NCI-H2171 (cell line): ENCODE data around the gene PDE11A.

Experiments
- DNase-seq: peaks from one replicate; lab custom pipeline; 2025; lab: John Stamatoyannopoulos, UW

The PDE11A gene

DNA sequence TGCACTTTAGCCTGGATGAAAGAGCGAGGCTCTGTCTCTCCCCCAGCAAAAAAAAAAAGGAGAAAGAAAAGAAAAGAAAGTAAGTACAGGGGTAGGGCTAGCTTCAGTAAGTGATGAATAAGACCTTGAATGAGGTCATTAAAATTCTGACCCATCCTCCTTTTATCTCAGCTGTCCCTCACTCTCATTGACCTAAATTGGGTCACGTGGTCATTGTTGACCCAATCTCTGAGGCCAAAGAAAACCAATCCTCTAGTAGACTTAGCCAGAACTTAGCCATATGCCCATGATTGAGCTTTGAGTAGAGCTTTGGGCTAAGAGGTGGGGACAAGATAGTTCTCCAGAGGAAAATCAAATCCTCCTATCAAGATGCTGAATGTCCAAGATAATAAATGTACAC, 149.3 kb downstream of the PDE11A start:
- DNase-seq, result no peak

DNA sequence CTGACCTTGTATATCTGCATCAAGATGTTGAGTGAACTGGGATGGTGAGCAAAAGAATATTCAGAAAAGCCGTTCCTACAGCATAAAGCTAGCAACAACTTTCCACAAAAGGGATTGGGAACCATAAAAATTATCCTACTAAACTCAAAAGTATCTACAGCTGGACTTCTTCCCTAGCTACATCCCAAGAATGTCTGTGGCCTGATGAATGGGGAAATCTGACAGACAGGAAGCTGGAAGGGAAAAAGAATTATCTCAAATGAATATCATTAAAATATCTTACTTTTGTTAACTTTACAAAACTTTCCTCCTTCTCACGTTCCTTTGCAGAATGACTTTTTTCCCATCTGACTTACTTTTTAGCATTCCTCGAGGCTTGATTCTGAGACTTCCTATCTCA, 150.9 kb downstream of the PDE11A start:
- DNase-seq, result no peak

DNA sequence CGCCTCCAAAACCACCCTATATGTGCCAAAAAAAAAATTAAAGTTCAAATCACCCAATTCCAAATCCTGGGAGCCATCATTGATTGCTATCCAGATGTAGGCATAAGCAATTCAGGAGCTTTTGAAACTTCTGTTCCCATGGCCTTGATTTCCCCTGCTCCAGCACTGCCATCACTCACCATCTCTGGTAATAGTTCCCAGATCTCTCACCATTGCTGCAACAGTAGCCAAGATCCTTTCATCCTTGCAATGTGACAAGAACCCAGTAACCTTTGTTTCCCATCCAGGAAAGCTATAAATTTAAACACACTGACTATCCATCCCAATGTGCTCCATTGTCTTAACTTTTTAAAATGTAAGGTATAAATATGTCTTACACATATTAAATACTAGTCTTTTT, 155.4 kb downstream of the PDE11A start:
- no peak for DNase-seq

DNA sequence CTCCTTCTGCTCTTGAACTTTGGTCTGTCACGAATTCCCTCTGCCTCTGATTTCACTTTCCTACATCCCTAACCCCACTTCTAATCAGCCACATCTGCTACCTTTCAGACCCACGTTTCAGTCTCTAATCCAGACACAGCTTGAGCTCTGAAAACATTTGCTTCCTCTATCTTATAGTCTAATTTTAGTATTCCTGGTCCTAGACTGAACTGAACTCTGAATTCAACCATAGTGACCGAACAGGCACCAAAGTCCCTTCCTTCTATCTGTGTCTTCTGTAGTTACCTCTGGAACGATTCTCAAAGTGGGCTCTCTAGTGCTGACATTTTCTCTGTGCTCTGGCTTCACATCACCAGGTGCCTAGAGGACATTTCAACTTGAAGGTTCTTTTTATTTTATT, 156.2 kb downstream of the PDE11A start:
- DNase-seq, result no peak

DNA sequence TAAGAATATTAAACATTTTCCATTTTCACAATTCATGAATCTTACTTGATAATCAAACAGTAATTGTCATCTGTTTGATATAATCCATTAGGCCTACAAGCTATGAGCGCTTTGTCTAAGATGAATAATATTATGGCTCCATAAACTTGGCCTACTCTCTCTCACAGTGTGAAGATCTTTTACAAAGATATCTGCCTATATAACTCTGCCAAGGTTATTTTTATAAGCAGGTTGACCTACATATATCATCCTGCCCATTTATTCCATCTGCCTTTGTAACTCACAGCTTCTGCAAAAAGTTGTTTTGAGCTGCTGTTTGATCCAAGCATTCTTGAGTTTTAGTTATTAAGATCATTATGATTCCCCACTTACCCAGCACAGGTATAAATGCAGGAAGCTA, 158.3 kb downstream of the PDE11A start:
- DNase-seq, result no peak

DNA sequence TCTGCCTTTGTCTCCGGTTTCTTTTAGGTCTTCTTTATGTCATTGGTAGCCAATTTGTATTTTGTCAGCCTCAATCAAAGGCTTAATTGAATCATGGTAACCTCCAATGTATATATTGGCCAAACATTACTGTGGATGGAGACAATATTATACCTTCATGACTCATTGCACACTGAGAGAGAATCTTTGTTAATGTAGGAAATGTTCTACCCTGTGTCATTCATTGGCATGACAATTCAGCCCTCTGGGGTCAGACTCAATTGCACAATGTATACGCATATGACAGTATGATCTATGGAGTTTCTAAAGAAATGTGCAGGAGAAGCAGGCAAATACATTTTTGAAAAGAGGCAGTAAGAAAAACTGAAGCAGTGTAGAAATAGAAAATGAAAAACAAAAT, 162.6 kb downstream of the PDE11A start:
- no peak for DNase-seq

DNA sequence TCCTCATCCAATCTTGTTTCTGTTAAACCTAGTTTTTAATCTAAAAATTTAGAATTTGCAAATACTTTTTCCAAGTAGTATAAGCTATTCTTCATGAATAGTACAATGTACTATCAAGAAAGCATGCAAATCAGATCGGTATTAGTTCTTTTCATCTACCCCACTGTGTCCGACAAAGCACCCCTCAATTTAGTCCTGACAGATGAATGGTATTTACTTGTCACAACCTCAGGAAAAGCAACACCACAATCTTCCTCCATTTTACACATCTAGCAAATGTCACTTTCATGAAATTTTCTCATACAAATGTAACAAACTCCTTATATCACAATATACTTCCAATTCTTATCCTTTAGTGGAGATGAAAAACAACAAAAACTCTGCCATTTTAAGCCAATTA, 163.8 kb downstream of the PDE11A start:
- DNase-seq, result no peak

DNA sequence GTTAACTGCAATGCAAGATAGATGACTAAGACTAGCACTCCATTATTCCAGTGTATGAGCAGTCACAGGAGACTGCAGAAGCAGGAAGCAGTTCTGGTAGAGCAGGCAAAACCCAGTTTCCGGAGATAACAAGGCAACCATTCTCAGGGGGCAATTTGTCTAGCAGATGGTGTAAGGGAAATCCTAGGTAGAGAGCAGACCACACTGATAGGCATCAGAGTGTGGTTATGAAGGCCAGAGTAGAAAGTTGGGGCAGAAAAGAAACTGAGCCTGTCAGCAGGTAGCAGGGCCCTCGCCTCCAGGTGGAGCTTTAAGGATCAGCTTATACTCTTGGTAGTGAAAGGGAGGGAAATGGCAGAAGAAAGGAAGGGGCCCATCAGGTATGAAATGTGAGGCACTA, 164.4 kb downstream of the PDE11A start:
- DNase-seq, result no peak

DNA sequence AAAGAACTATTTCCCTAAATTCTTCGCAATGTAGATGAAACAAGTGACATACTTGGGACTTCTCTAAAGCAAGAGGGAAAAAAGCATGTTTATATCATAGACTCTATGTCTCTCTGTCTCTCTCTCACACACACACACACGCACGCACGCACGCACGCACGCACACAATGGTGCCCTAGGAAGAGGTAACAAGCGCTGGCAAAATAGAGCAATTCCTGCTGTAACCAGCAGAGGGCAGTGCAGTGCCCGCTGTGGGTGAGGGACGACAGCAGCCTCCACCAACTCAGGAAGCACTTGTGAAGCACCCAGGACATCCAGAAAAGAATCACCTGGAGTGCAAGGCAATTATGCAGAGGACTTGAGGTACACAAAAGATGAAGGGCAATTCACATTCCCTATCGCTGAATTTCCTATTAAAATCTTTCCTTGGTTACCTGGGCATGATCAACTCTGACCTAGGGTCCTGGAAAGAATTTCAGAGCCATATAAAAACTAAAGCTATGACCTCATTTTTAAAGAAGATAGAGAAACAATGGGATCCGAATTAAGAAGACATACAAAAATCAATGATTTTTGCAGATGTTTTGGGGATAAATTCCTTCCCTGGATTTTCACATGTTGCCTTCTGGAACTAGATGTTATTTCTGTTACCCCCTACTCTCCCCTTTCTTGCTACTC, 166.4 kb downstream of the PDE11A start:
- peak; percentile 11 for DNase-seq

DNA sequence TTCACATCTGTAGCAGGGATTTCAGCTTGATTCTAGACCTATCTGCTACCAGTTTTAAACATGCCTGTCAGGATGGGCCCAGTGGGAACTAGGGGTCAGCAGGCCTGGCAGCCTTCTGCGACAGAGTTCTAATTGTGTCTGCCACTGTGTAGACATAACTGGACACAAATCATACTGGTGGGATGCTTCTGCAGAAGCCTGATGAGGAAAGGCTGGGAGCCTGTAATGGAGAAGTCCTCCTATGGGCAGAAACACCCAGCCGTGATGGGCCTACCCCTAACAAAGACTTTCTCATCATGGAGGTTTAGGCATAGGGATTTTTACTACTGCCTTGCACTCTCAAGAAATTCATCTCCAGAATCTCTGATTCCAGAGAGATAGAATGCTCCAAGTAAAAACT, 166.9 kb downstream of the PDE11A start:
- DNase-seq, result no peak

DNA sequence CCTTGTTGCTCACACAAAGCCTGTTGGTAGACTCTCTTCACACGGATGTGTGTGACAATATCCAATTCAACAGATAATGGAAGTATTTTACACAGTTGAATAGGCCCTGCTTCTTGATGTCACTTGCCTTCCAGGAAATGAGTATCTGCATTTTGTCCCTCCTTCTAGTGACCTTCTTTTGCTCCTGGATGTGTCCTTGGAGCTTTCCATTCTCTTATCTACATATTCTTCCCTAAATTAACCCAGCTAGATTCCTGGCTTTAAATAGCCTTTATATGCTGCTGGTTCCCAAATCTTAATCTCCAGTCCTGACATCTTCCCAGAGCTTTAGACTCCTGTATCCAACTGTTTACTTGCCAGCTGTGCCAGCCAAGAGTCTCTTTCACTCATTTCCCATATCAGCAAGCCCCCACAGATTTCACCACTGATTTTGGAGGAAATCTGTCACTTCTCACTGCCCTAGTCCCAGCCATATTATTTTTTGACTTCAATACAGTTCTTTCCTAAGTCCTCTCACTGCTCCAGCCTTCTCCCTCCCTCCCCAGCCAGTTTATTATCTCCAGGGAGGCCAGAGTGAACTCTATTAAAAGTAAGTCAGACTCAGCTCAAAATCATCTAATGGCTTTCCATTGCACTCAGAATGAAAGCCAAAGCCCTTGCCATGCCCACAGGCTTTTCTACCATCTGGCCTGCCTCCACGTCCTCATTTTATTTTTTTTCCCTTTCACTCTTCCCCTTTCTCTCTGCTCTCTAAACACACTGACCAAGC, 170.0 kb downstream of the PDE11A start:
- DNase-seq, result no peak

DNA sequence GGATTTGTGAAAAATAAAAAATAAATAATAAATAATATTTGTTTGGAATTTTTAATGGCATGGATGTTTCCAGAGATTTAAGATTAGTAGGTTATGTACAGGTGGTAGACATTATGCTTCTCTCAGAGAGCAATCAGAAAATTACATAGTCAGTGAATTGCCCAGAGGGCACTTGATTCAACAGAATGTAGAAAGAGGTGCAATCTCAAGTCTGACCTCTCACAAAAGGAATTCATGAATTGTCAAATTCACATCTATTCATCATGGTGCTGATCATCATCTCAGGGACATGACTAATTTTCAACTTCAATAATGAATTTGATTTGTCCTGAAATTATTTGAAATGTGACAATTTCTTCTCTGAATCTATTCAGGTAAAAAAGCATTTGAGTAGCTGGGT, 172.5 kb downstream of the PDE11A start:
- DNase-seq, result no peak

DNA sequence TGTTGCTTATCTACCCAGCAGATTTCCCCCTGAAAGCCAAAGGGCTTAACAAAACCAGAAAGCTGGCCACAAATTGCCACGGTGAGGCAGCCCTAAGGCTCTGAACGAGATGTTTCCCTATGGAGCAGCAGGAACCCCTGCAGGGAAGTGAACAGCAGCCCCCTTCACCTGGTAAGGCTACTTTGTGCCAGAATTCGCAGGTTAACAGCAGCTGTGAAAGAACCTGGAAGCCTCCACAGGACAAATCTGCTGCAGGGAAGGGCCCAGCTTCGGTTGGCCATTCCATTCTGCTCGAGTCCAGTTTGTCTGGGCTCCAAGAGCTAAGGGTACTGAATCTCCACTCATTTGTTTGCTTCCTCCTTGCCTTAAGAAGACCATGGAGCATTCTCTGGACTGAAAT, 175.3 kb downstream of the PDE11A start:
- DNase-seq, result no peak

DNA sequence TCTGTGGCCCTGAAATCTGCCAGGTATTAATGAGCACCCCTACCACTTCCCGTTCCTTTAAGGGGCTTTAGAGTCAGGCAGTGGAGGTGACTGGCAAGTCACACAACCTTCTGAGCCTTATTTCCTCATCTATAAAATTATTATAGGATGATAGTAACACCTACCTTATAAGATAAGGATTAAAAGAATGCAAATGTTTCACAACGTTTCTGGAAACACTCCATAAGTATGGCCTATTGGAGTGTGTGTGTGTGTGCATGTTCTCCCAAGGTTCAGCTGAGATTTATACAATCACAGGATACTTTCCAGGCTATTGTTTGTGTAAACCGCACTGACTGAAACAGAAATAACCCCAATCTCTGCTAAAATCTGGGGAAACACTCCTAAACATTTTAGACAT, 176.0 kb downstream of the PDE11A start:
- DNase-seq, result no peak

DNA sequence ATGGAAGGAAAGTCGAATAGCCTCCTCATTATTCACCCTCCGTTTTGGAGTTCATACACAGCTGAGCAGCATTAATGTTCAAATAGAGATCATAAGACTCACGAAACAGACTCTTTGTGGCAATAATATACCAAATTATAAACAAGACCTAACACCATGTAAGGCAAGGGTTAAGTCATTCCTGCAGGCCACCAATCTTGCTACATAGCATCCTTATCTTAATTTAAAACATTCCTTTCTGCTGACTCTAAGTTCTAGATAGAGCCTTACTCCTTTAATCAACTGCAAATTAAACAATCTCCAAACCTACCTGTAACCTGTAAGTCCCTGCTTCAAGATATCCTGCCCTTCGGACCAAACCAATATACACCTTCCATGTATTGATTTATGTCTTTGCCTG, 178.0 kb downstream of the PDE11A start:
- no peak for DNase-seq

DNA sequence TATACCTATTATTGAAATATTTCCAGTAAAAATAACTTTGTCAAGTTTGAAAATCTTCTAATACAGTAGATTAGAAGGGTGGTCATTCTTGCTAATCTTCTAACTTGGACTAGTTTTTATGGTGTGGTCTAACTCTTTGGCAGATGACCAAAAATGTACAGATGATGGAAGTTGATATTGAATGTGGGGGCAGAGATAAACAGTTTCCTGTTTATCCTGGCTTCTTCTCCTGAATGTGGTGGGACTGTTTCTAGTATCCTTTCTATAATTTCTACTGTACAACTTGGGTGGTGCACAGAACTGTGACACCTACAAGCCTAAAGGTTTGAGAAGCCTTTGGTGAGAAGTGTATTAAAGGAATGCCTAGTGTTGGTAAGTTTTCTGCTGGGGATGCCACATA, 178.7 kb downstream of the PDE11A start:
- no peak for DNase-seq

DNA sequence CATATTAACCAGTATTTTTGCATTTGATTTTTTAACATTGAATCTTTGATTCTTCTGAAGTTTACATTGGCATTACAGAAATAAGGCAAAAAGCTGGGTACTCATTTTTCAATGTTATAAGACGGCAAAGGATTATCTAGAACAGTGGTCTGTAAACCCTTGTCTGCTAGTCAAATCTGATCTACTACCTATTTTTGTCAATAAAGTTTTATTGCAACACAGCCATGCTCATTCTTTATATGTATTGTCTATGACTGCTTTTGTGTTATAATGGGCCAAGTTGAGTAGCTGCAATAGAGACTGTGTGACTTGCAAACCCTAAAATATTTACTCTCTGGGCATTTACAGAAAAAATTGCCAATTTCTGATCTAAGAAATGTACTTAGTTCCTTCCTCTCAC, 181.0 kb downstream of the PDE11A start:
- no peak for DNase-seq

DNA sequence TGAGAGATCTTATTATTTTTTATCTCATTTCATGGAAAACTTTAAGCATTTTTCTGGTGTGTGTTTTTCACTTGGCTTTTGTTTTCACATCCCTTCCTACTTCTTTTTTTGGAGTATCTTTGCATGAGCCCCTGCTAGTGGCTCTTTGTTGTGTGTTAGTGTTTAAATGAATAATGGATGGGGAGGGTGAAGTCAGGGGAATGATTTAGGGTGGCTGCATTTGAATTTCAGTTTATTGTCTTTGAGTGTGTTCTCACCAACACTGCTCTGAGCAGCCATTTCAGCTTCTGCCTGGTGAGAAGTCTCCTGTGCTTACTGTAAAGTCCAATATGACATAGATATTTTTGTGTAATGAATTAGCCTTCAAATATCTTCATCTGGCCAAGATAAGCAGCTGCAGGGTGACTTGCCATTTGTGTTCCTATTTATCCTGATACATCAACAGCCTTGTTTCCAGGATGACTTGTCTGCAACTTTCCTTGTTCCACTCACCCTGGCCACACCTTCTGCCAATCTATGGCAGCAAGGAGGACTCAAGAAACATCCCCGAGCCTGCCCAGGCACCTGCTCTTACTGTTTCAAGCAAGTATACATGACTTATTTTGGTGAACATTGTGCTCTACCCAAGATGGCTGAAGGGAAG, 182.6 kb downstream of the PDE11A start:
- DNase-seq, result no peak

DNA sequence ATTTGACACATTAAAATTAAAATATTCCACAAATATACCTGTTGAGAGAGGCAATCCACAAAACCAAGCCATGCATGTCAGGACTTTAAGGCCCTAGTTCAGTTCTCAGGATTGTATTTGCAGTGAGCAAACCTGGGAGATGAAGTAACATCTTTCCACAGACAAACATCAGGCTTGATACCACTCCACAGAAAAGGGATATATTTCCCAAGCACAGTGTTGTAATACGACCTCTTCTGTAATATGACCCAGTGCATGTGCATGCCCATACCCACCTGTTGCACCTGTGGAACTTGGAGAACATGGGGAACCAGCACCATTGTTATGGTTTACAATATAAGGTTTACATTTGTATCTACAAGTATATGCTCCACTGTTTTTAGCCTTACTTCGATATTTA, 184.0 kb downstream of the PDE11A start:
- no peak for DNase-seq

DNA sequence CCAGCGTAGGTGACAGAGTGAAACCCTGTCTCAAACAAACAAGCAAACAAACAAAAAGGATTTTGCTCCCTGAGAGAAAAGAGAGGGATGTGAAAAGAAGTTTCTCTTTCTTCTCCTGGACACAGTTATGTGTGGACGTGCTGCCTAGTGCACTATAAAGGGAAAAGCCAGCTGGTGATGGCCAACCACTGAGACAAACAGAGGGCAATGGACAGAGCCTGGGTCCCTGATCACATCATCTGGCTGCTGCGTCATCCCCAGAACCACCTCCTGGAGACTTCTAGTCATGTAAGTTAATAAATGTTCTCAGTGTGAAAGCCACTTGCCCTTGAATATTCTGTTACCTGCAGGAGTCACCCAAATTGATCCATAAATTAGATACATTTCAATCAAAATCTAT, 184.9 kb downstream of the PDE11A start:
- no peak for DNase-seq

DNA sequence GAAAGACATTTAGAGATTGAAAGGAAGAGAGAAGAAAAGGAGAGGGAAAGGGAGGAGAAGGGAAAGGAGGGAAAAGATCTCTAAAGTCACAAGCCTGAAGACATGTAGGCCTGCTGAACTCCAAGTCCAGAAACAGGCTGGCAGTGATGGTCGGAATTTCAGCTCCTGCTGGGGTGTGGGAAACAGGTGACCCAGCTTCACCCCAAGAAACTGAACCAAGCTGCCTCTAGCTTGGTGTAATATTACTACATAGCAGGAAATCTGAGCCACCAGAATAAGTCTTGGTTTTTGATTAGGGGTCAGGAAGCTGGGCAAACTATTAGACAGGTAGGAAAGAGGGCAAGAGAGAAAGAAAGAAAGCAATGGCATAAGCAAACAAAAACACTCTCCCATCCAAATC, 185.8 kb downstream of the PDE11A start:
- DNase-seq, result no peak

DNA sequence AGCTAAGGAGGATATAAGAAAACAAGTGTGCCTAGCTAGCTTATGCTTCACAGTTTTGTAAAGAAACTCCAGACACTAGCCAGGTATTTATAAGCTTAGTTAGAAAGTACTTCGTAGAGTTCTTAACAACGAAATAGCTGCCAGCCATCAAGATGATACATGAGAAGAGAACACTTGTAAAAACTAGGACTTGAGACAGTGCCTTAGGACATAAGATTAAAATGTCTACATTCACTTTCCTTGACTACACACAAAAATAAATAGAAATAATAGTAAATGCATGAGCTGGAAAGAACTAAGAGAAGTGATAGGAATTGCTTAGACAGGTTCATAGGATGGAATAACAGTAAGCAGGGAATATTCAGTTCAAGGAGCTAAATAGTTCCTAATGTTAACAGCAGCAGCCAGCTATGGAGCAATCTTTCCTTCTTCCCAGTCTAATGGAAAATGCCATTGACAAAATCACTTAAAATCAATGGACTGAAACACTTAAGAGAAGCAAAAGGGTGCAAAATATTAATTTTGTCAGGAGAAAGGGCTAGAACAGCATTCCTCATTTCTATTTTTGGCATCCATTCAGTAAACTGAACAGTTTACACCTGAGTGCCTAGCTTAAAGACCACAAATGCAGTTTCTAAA, 186.6 kb downstream of the PDE11A start:
- DNase-seq, result no peak

DNA sequence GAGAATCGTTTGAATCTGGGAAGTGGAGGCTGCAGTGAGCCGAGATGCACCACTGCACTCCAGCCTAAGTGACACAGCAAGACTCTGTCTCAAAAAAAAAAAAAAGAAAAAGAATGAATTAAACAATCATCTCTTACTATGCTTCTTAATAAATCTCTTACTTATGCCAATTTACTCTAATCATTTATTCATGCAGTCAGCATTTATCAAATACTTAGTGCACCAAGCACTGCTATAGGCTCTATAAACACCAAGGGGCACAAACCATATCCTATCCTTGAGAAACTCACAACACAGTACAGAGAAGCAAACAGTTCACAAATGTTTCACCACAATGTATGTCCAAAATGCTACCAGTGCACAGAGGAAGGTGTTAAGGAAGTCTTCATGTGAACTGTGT, 189.4 kb downstream of the PDE11A start:
- no peak for DNase-seq
